ENCODE data around the gene NOP9.

- no peak for TF ChIP-seq CTCF (IDR thresholded peaks at IDR 0.05)
- no peak for TF ChIP-seq POLR2AphosphoS5 (IDR thresholded peaks at IDR 0.05; ENCODE audit: low read depth, low read length)
- no peak for TF ChIP-seq SIN3A (IDR thresholded peaks at IDR 0.05; ENCODE audit: borderline replicate concordance, insufficient read depth, low read depth, low read length)
Measured at GRCh38 chr14:24285351-24285750, 14.3 kb upstream of the NOP9 start.
